Measurements from ENCODE around the gene GPATCH3. TPM values are rescaled to one million over a fixed set of nuclear protein-coding genes. Genes with fewer than 3 reads are reported as not detected.

Gene GPATCH3
- total and polyA plus RNA-seq, 2 of the 8 experiments (the other 6 are each of a cell fraction or from before 2014, with no cell fraction given) = 7.9 to 17.4 TPM

DNA sequence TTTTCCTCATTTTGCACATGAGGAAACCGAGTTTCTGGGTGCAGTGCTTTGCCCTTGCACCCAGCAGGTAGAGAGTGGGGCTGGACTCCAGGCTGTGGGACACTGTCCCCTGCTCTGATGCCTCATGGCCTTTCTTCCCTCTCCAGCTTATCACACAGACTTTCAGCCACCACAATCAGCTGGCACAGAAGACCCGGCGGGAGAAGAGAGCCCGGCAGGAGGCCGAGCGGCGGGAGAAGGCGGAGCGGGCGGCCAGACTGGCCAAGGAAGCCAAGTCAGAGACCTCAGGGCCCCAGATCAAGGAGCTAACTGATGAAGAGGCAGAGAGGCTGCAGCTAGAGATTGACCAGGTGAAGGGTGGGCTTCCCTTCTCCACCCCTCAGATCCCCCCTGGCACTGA lies 41.0 kb upstream of the GPATCH3 start:
- no peak overlapping the region for H2BK12ac ChIP-seq (ENCODE audit: low read depth, low read length)
- H2BK120ac ChIP-seq (replicated peaks; ENCODE audit: low read depth, low read length) = no peak overlapping the region
- no peaks in the 10 kb centered on the region for H3K9me3 ChIP-seq (ENCODE audit: insufficient read depth in 2 of 2, low read depth in 1 of 2, low read length in 1 of 2)
- no peak overlapping the region for H2BK20ac ChIP-seq (ENCODE audit: low read length)
- no peak overlapping the region for H2BK15ac ChIP-seq (ENCODE audit: low read length)
- no peak overlapping the region for H2BK5ac ChIP-seq (ENCODE audit: low read depth, low read length)
- no peak overlapping the region for H3K4me2 ChIP-seq (ENCODE audit: insufficient read depth in 1 of 2, low read depth in 2 of 2, low read length in 2 of 2)
- H3K23ac ChIP-seq (ENCODE audit: insufficient read length) = no peak overlapping the region
- peaks cover 0 to 22% of the 10 kb centered on the region in 2 experiments; a peak in 2 of 4 replicates for H3K79me2 ChIP-seq (ENCODE audit: control insufficient read depth in 1 of 2, insufficient read depth in 2 of 2, low read length in 2 of 2)
- H3K18ac ChIP-seq (ENCODE audit: extremely low read depth, low read length) = no peak overlapping the region
- no peak for FAIRE-seq
- no peak overlapping the region for H3K4me3 ChIP-seq (ENCODE audit: extremely low read depth in 1 of 4, insufficient read depth in 2 of 4, low read depth in 3 of 4, low read length in 4 of 4)
- DNase-seq (ENCODE audit: low read depth in 1 of 2, low spot score in 2 of 2) = no peak
- WGBS, 2 experiments (ENCODE audit: extremely low coverage in 1 of 2, insufficient coverage in 1 of 2, insufficient read length in 1 of 2, insufficient replicate concordance in 2 of 2, low coverage in 1 of 2, low lambda C conversion rate in 2 of 2, missing lambda C conversion rate in 1 of 2) = 92% methylated on average over 10 of the region's 10 CpGs; no CpG with 5 or more reads in 1 of the 2 experiments
- ChIA-PET POLR2A (ENCODE audit: partially characterized antibody) (interaction anchor here (1.1 to 2.1 kb wide), 4 partner anchors 9 to 20 kb away, joined by 3 to 8 read pairs (median 5); partner anchors contain the start of gene NUDC), CTCF (ENCODE audit: partially characterized antibody) (interaction anchor here (0.8 kb wide), 1 partner anchor 9 kb away, joined by 3 read pairs; no protein-coding TSS in a partner anchor)
- no peak overlapping the region for H3K56ac ChIP-seq (replicated peaks; ENCODE audit: insufficient read length, low read depth, low read length)
- H3K36me3 ChIP-seq (ENCODE audit: control insufficient read depth in 2 of 4, insufficient read depth in 4 of 4, low read length in 3 of 4) = peaks cover 21 to 66% (median 45%) of the 10 kb centered on the region in 4 experiments
- TF ChIP-seq, protein P1, sequence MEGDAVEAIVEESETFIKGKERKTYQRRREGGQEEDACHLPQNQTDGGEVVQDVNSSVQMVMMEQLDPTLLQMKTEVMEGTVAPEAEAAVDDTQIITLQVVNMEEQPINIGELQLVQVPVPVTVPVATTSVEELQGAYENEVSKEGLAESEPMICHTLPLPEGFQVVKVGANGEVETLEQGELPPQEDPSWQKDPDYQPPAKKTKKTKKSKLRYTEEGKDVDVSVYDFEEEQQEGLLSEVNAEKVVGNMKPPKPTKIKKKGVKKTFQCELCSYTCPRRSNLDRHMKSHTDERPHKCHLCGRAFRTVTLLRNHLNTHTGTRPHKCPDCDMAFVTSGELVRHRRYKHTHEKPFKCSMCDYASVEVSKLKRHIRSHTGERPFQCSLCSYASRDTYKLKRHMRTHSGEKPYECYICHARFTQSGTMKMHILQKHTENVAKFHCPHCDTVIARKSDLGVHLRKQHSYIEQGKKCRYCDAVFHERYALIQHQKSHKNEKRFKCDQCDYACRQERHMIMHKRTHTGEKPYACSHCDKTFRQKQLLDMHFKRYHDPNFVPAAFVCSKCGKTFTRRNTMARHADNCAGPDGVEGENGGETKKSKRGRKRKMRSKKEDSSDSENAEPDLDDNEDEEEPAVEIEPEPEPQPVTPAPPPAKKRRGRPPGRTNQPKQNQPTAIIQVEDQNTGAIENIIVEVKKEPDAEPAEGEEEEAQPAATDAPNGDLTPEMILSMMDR (IDR thresholded peaks at IDR 0.05; ENCODE audit: control extremely low read depth in 1 of 3, insufficient read depth in 1 of 3, low read depth in 1 of 3, low read length in 3 of 3) = no peak
- TF ChIP-seq POLR2A (IDR thresholded peaks at IDR 0.05; ENCODE audit: control extremely low read depth in 1 of 2, low read depth in 2 of 2, low read length in 2 of 2) = no peak
- no peak for TF ChIP-seq CBX5 (IDR thresholded peaks at IDR 0.05; ENCODE audit: low read depth, low read length)
- TF ChIP-seq TBP (IDR thresholded peaks at IDR 0.05; ENCODE audit: low read depth, low read length) = no peak
- no peak for TF ChIP-seq ZNF274 (IDR thresholded peaks at IDR 0.05; ENCODE audit: borderline replicate concordance, extremely low read depth, low read length)
- TF ChIP-seq KDM4A (IDR thresholded peaks at IDR 0.05; ENCODE audit: low read depth, low read length, severe bottlenecking) = no peak
- TF ChIP-seq RNF2 (IDR thresholded peaks at IDR 0.05; ENCODE audit: borderline replicate concordance, low read depth, low read length, missing control alignments, poor library complexity, severe bottlenecking) = no peak
- no peak for TF ChIP-seq SP1 (IDR thresholded peaks at IDR 0.05; ENCODE audit: low read depth, low read length)
- no peak for TF ChIP-seq CBX8 (IDR thresholded peaks at IDR 0.05; ENCODE audit: borderline replicate concordance, low read depth, low read length)
- no peak overlapping the region for H3K9ac ChIP-seq (replicated peaks in 1 of 4; ENCODE audit: extremely low read depth in 1 of 4, low read depth in 3 of 4, low read length in 3 of 4)
- peaks cover 0 to 3% (median 0%) of the 10 kb centered on the region in 4 experiments; a peak in 1 of 7 replicates for H3K4me1 ChIP-seq (replicated peaks in 1 of 4; ENCODE audit: control insufficient read depth in 3 of 4, insufficient read depth in 4 of 4, low read length in 3 of 4)
- H2AK5ac ChIP-seq (ENCODE audit: low read depth, low read length) = no peak overlapping the region
- H4K20me1 ChIP-seq (replicated peaks in 1 of 2; ENCODE audit: control insufficient read depth in 1 of 2, insufficient read depth in 2 of 2, low read length in 2 of 2) = peaks cover 8 to 21% of the 10 kb centered on the region in 2 experiments
- H3K14ac ChIP-seq (ENCODE audit: insufficient read length) = no peak overlapping the region
- H3K27ac ChIP-seq (ENCODE audit: low read depth, low read length) = no peak overlapping the region
- peaks cover 8% of the 10 kb centered on the region; the same call in 1 of the 2 replicates for H3K79me1 ChIP-seq (ENCODE audit: low read depth, low read length)
- no peak overlapping the region for H4K91ac ChIP-seq (replicated peaks; ENCODE audit: insufficient read length, low read length)
- no peak overlapping the region for H4K5ac ChIP-seq (ENCODE audit: insufficient read length, low read depth, low read length)
- no peak overlapping the region for H3K4ac ChIP-seq (replicated peaks; ENCODE audit: insufficient read length, low read depth, low read length)
- no peak overlapping the region for H2AFZ ChIP-seq (ENCODE audit: low read length)
- H4K8ac ChIP-seq (ENCODE audit: extremely low read depth, insufficient read depth, low read length) = no peak overlapping the region
- no peaks in the 10 kb centered on the region for H3K23me2 ChIP-seq (ENCODE audit: low read depth, low read length)
- H3K27me3 ChIP-seq (replicated peaks in 1 of 4; ENCODE audit: control insufficient read depth in 3 of 4, extremely low read depth in 1 of 4, insufficient read depth in 3 of 4, low read length in 3 of 4) = no peaks in the 10 kb centered on the region

All from H1 (cell line).